Measurements from ENCODE around the gene RCC2. TPM values are rescaled to one million over a fixed set of nuclear protein-coding genes. Genes with fewer than 3 reads are reported as not detected.

Gene RCC2
- total RNA-seq, 2 experiments from 2014 or later = 107 to 120 TPM

GRCh38 chr1:17441993-17442357 lies 2.5 kb upstream of the RCC2 start:
- Mint-ChIP-seq H3K36me3 (ENCODE audit: low read depth) (peaks cover 16% of the 10 kb centered on the region), H3K4me1 (peaks cover 22% of the 10 kb centered on the region), H3K27me3 (no peaks in the 10 kb centered on the region), H3K4me3 (peak overlapping the region; percentile 96), H3K9me3 (ENCODE audit: low read depth) (no peaks in the 10 kb centered on the region), H3K27ac (peak overlapping the region; percentile 83)
- ATAC-seq (no peak), DNase-seq (no peak)
- intact Hi-C loops (cut with DNase I, micrococcal nuclease) = no loop called here
- ChIA-PET CTCF (interaction anchor here (1.3 to 1.4 kb wide), 3 partner anchors 11 to 242 kb away, joined by 3 read pairs; no protein-coding TSS in a partner anchor), POLR2A (no interaction called here)

- intact Hi-C loops (cut with DNase I, micrococcal nuclease) = no loop called here
- no peaks in the 10 kb centered on the region for H3K27me3 Mint-ChIP-seq
- H3K36me3 Mint-ChIP-seq (ENCODE audit: low read depth) = peaks cover 22% of the 10 kb centered on the region
- POLR2A ChIA-PET = no interaction called here
- DNase-seq (peak; percentile 34), ATAC-seq (peak; percentile 23)
- H3K9me3 Mint-ChIP-seq (ENCODE audit: low read depth) = no peaks in the 10 kb centered on the region
- peaks cover 27% of the 10 kb centered on the region for H3K4me1 Mint-ChIP-seq
- H3K4me3 Mint-ChIP-seq = peak overlapping the region; percentile 96
- CTCF ChIA-PET = interaction anchor here (1.3 to 1.4 kb wide), 3 partner anchors 11 to 242 kb away, joined by 3 read pairs; no protein-coding TSS in a partner anchor
- H3K27ac Mint-ChIP-seq = peak overlapping the region; percentile 83
Measured at GRCh38 chr1:17441265-17441992, 2.0 kb upstream of the RCC2 start.

- no peak for ATAC-seq
- Mint-ChIP-seq H3K27me3 (no peaks in the 10 kb centered on the region), H3K4me3 (peak overlapping the region; percentile 96), H3K27ac (peak overlapping the region; percentile 83), H3K36me3 (ENCODE audit: low read depth) (peaks cover 26% of the 10 kb centered on the region), H3K4me1 (peaks cover 32% of the 10 kb centered on the region), H3K9me3 (ENCODE audit: low read depth) (no peaks in the 10 kb centered on the region)
- no peak for DNase-seq
- ChIA-PET CTCF (no interaction called here), POLR2A (no interaction called here)
- intact Hi-C loops (cut with DNase I, micrococcal nuclease) = no loop called here
Measured at GRCh38 chr1:17440827-17441168, 1.3 kb upstream of the RCC2 start.

- no peaks in the 10 kb centered on the region for H3K9me3 Mint-ChIP-seq (ENCODE audit: low read depth)
- ChIA-PET POLR2A (interaction anchor here (0.6 kb wide), 1 partner anchor 472 kb away, joined by 3 read pairs; no protein-coding TSS in a partner anchor), CTCF (interaction anchor here (1.1 to 1.6 kb wide), 2 partner anchors 21 to 34 kb away, joined by 3 to 5 read pairs; no protein-coding TSS in a partner anchor)
- ATAC-seq (no peak), DNase-seq (peak; percentile 13)
- peak overlapping the region; percentile 96 for H3K4me3 Mint-ChIP-seq
- H3K27me3 Mint-ChIP-seq = no peaks in the 10 kb centered on the region
- H3K27ac Mint-ChIP-seq = peak overlapping the region; percentile 83
- H3K4me1 Mint-ChIP-seq = peaks cover 38% of the 10 kb centered on the region
- peaks cover 29% of the 10 kb centered on the region for H3K36me3 Mint-ChIP-seq (ENCODE audit: low read depth)
- intact Hi-C loops (cut with DNase I, micrococcal nuclease) = no loop called here
Measured at GRCh38 chr1:17440074-17440826, 773 bp upstream of the RCC2 start.

- peaks cover 43% of the 10 kb centered on the region for H3K36me3 Mint-ChIP-seq (ENCODE audit: low read depth)
- intact Hi-C loops (cut with DNase I, micrococcal nuclease) = loop anchor here in 1 of 2 experiments (1.0 to 10.0 kb wide), 9 partner anchors 18 to 1911 kb away; partner anchors contain the start of genes ATP13A2, DDI2, DNAJC16 and SDHB
Measured at GRCh38 chr1:17438318-17439249, 893 bp downstream of the RCC2 start.

GRCh38 chr1:17437580-17438317 lies 1.7 kb downstream of the RCC2 start:
- peaks cover 49% of the 10 kb centered on the region for H3K36me3 Mint-ChIP-seq (ENCODE audit: low read depth)
- ChIA-PET POLR2A (no interaction called here), CTCF (no interaction called here)
- no peaks in the 10 kb centered on the region for H3K27me3 Mint-ChIP-seq
- peak overlapping the region; percentile 96 for H3K4me3 Mint-ChIP-seq
- no peaks in the 10 kb centered on the region for H3K9me3 Mint-ChIP-seq (ENCODE audit: low read depth)
- H3K4me1 Mint-ChIP-seq = peaks cover 55% of the 10 kb centered on the region
- intact Hi-C loops (cut with DNase I, micrococcal nuclease) = loop anchor here in 1 of 2 experiments (1.0 to 10.0 kb wide), 9 partner anchors 383 to 1910 kb away; partner anchors contain the start of genes ATP13A2, DDI2, DNAJC16 and SDHB
- ATAC-seq (peak; percentile 41), DNase-seq (peak; percentile 78)
- H3K27ac Mint-ChIP-seq = peak overlapping the region; percentile 65

More at GRCh38 chr1:17438318-17439249, 893 bp downstream of the RCC2 start:
- DNase-seq = peak; percentile 87
- H3K4me3 Mint-ChIP-seq = peak overlapping the region; percentile 96
- H3K27me3 Mint-ChIP-seq = no peaks in the 10 kb centered on the region
- no peaks in the 10 kb centered on the region for H3K9me3 Mint-ChIP-seq (ENCODE audit: low read depth)
- peak; percentile 46 for ATAC-seq
- peak overlapping the region; percentile 96 for H3K27ac Mint-ChIP-seq
- CTCF ChIA-PET = interaction anchor here (0.6 to 1.6 kb wide), 4 partner anchors 10 to 36 kb away, joined by 3 to 5 read pairs (median 3); no protein-coding TSS in a partner anchor
- H3K4me1 Mint-ChIP-seq = peaks cover 54% of the 10 kb centered on the region
- POLR2A ChIA-PET = no interaction called here

- no peaks in the 10 kb centered on the region for H3K9me3 Mint-ChIP-seq (ENCODE audit: low read depth)
- peaks cover 55% of the 10 kb centered on the region for H3K4me1 Mint-ChIP-seq
- peak overlapping the region; percentile 74 for H3K4me3 Mint-ChIP-seq
- H3K27ac Mint-ChIP-seq = peak overlapping the region; percentile 65
- POLR2A ChIA-PET = no interaction called here
- intact Hi-C loops (cut with DNase I, micrococcal nuclease) = loop anchor here in 1 of 2 experiments (2.0 to 10.0 kb wide), 7 partner anchors 425 to 1910 kb away; partner anchors contain the start of genes ATP13A2, DDI2 and DNAJC16
- ATAC-seq (no peak), DNase-seq (no peak)
- H3K36me3 Mint-ChIP-seq (ENCODE audit: low read depth) = peaks cover 53% of the 10 kb centered on the region
- CTCF ChIA-PET = interaction anchor here (1.0 kb wide), 1 partner anchor 16 kb away, joined by 3 read pairs; no protein-coding TSS in a partner anchor
- H3K27me3 Mint-ChIP-seq = no peaks in the 10 kb centered on the region
Measured at GRCh38 chr1:17437260-17437579, 2.3 kb downstream of the RCC2 start.

- H3K27ac Mint-ChIP-seq = peak overlapping the region; percentile 65
- H3K4me1 Mint-ChIP-seq = peaks cover 52% of the 10 kb centered on the region
- H3K4me3 Mint-ChIP-seq = peak overlapping the region; percentile 74
- H3K27me3 Mint-ChIP-seq = no peaks in the 10 kb centered on the region
- CTCF ChIA-PET = interaction anchor here (0.6 to 1.0 kb wide), 3 partner anchors 11 to 1578 kb away, joined by 3 to 4 read pairs (median 3); no protein-coding TSS in a partner anchor
- DNase-seq (no peak), ATAC-seq (no peak)
- H3K36me3 Mint-ChIP-seq (ENCODE audit: low read depth) = peaks cover 55% of the 10 kb centered on the region
- intact Hi-C loops (cut with DNase I, micrococcal nuclease) = loop anchor here in 1 of 2 experiments (2.0 to 10.0 kb wide), 7 partner anchors 424 to 1909 kb away; partner anchors contain the start of genes ATP13A2, DDI2 and DNAJC16
- H3K9me3 Mint-ChIP-seq (ENCODE audit: low read depth) = no peaks in the 10 kb centered on the region
- POLR2A ChIA-PET = interaction anchor here (0.7 kb wide), 1 partner anchor 447 kb away, joined by 5 read pairs; no protein-coding TSS in a partner anchor
Measured at GRCh38 chr1:17436380-17437174, 2.9 kb downstream of the RCC2 start.

GRCh38 chr1:17434601-17435000 lies 4.9 kb downstream of the RCC2 start:
- Mint-ChIP-seq H3K27ac (peak overlapping the region; percentile 67), H3K9me3 (ENCODE audit: low read depth) (no peaks in the 10 kb centered on the region), H3K36me3 (ENCODE audit: low read depth) (peaks cover 57% of the 10 kb centered on the region), H3K4me1 (peaks cover 41% of the 10 kb centered on the region), H3K4me3 (no peak overlapping the region), H3K27me3 (no peaks in the 10 kb centered on the region)
- DNase-seq (peak; percentile 26), ATAC-seq (no peak)
- CTCF ChIA-PET = no interaction called here
- POLR2A ChIA-PET = no interaction called here
- intact Hi-C loops (cut with DNase I, micrococcal nuclease) = loop anchor here in 1 of 2 experiments (10.0 kb wide), 1 partner anchor 1490 kb away; no protein-coding TSS in a partner anchor
